Astrocyte of the hippocampus (primary cell): ENCODE data around the gene CEMIP2.

ENCODE experiments used
- DNase-seq: peaks from one replicate; pipeline ENCODE4 v3.0.0; 2011; ENCODE audit warnings: low read depth, low spot score

CEMIP2 gene

GRCh38 chr9:71647094-71647591 lies 121.2 kb downstream of the CEMIP2 start:
- peak; percentile 84 for DNase-seq

- DNase-seq = no peak
Observed at GRCh38 chr9:71646131-71646530, 122.2 kb downstream of the CEMIP2 start.

GRCh38 chr9:71644819-71645362 lies 123.4 kb downstream of the CEMIP2 start:
- no peak for DNase-seq

- DNase-seq = no peak
Observed at GRCh38 chr9:71643330-71643729, 125.0 kb downstream of the CEMIP2 start.

- no peak for DNase-seq
Observed at GRCh38 chr9:71642056-71642455, 126.3 kb downstream of the CEMIP2 start.

GRCh38 chr9:71638627-71639026 lies 129.7 kb downstream of the CEMIP2 start:
- DNase-seq = no peak

GRCh38 chr9:71637926-71638325 lies 130.4 kb downstream of the CEMIP2 start:
- no peak for DNase-seq

- DNase-seq = no peak
Observed at GRCh38 chr9:71637375-71637774, 130.9 kb downstream of the CEMIP2 start.

- no peak for DNase-seq
Observed at GRCh38 chr9:71636143-71636839, 132.0 kb downstream of the CEMIP2 start.

- DNase-seq = peak; percentile 16
Observed at GRCh38 chr9:71634752-71635151, 133.6 kb downstream of the CEMIP2 start.
